ENCODE measurements around the gene VRK2. TPM values are rescaled to one million over a fixed set of nuclear protein-coding genes. Genes with fewer than 3 reads are reported as not detected.
"Not testable (repeated sequence)": the region's sequence is repeated elsewhere in the genome, so short reads cannot be mapped to it uniquely, and the experiment has no call there.

The VRK2 gene
- total RNA-seq, 1 donor from 2014 or later, result 20.7 TPM

DNA sequence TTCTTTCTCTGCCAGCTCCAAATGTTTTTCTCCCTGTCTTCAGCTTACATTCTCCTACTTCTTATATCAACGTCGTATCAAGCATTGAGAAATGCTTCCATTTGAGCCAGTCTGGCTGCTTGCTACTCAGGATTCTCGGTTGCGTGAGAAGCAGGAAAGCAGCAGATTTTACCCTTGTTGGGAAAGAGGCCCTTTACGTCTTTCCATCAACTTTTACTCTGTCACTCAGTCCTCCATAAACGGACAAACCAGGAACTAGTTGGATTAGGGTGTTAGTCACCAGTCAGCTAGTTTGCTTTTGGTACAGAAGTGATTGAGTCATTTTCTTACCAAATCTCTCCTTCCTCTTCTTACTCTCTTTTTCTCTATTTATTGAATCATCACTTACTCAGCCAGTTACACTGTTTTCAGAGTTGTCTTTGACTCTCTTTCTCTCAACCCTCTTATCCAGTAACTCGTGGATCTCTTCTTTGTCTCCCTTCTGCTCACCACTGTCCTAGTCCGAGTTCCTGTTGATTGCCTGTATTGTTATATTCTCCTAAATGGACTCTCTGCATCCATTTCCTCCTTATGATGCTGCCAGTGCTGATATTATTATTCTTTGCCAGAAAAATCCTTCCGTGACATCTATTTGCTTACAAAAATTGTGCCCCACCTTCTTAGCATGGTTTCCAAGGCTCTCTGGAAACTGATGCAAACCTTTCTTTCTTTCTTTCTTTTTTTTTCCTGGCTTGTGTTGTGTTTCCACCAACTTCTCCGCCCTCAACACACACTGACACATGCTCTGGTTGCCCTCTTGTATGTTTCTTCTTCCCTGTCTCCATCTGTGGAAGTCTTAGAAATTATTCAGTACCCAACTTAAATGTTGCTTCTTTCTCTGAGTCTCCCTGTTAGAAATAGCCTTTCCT is 61.5 kb downstream of the VRK2 start:
- intact Hi-C loops (cut with micrococcal nuclease), result no loop called here
- no peak for TF ChIP-seq CTCF (IDR thresholded peaks at IDR 0.05; ENCODE audit: borderline replicate concordance)
- H3K4me3 ChIP-seq, result no peak overlapping the region

GRCh38 chr2:58109481-58109880 is 62.9 kb downstream of the VRK2 start:
- intact Hi-C loops (cut with micrococcal nuclease), result no loop called here

More for the DNA sequence above, 61.5 kb downstream of the VRK2 start:
- H3K27ac ChIP-seq (replicated peaks), result no peak overlapping the region
- no peaks in the 10 kb centered on the region for H3K36me3 ChIP-seq
- no peak for DNase-seq
- no peaks in the 10 kb centered on the region for H3K9me3 ChIP-seq (replicated peaks)
- no peaks in the 10 kb centered on the region for H3K27me3 ChIP-seq (ENCODE audit: low read depth)
- peaks cover 10% of the 10 kb centered on the region for H3K4me1 ChIP-seq

GRCh38 chr2:58110765-58111164 is 64.2 kb downstream of the VRK2 start:
- Histone ChIP-seq H3K4me3 (no peak overlapping the region), H3K27me3 (ENCODE audit: low read depth) (no peaks in the 10 kb centered on the region), H3K27ac (replicated peaks) (no peak overlapping the region), H3K4me1 (peaks cover 10% of the 10 kb centered on the region), H3K36me3 (no peaks in the 10 kb centered on the region), H3K9me3 (replicated peaks) (no peaks in the 10 kb centered on the region)
- no peak for DNase-seq
- TF ChIP-seq CTCF (IDR thresholded peaks at IDR 0.05; ENCODE audit: borderline replicate concordance), result no peak
- intact Hi-C loops (cut with micrococcal nuclease), result no loop called here

More at GRCh38 chr2:58109481-58109880, 62.9 kb downstream of the VRK2 start:
- DNase-seq, result no peak
- Histone ChIP-seq H3K4me1 (peaks cover 10% of the 10 kb centered on the region), H3K27ac (replicated peaks) (no peak overlapping the region), H3K9me3 (replicated peaks) (no peaks in the 10 kb centered on the region), H3K36me3 (no peaks in the 10 kb centered on the region), H3K27me3 (ENCODE audit: low read depth) (no peaks in the 10 kb centered on the region), H3K4me3 (no peak overlapping the region)
- no peak for TF ChIP-seq CTCF (IDR thresholded peaks at IDR 0.05; ENCODE audit: borderline replicate concordance)

- H3K4me3 ChIP-seq; H3K27ac ChIP-seq (replicated peaks); DNase-seq; H3K9me3 ChIP-seq (replicated peaks); H3K27me3 ChIP-seq (ENCODE audit: low read depth); intact Hi-C loops (cut with micrococcal nuclease); H3K36me3 ChIP-seq; H3K4me1 ChIP-seq: not testable (repeated sequence)
These were observed 67.0 kb downstream of the VRK2 start for GRCh38 chr2:58113563-58113962.

DNA sequence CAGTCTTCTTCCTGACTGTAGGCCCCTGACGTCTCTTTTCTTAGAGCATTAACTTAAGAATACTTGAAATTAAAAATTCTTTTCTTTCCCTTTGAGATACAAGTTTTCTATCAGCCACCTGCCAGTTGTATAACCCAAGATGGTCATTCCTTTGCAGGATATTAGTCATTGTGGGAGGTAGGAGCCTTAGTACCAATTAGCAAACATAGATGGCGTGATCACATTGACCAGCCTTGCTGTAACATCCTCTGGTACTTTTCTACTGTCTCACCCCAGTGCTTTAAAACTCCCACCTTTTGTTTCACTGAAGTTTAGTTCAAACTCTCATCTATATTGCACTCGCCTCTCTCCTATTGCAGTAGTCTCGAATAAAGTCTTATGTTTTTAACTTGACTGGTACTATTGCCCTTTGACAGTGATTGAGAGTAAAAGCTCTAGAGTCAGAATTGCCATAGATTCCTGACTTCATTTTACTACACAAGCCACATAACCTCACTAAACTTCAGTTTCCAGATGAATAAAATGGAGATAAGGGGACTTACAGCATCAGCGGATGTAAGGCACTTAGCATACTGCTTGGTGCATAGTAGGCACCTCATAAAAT is 74.1 kb downstream of the VRK2 start:
- H3K4me3 ChIP-seq, result no peak overlapping the region
- H3K27ac ChIP-seq (replicated peaks), result no peak overlapping the region
- no peak for TF ChIP-seq CTCF (IDR thresholded peaks at IDR 0.05; ENCODE audit: borderline replicate concordance)
- H3K27me3 ChIP-seq (ENCODE audit: low read depth), result no peaks in the 10 kb centered on the region
- H3K4me1 ChIP-seq, result no peaks in the 10 kb centered on the region
- DNase-seq, result no peak
- peaks cover 4% of the 10 kb centered on the region for H3K9me3 ChIP-seq (replicated peaks)
- peaks cover 22% of the 10 kb centered on the region for H3K36me3 ChIP-seq
- intact Hi-C loops (cut with micrococcal nuclease), result no loop called here

DNA sequence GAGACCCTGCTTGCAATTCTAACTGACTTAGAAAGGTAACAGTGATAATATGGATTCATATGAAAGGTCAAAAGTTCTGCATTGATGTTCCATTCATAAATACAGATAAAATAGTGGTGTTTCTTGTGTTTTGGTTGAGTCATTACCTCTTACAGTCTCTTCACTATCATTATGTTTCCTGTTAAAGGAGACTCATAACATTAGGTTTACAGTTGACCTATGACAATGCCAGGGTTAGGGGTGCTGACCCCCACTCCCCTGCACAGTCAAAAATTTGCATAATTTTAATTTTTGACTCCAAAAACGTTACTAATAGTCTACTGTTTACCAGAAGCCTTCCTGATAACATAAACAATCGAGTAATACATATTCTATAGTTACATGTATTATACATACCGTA is 75.4 kb downstream of the VRK2 start:
- TF ChIP-seq CTCF (IDR thresholded peaks at IDR 0.05; ENCODE audit: borderline replicate concordance), result no peak
- no peak overlapping the region for H3K27ac ChIP-seq (replicated peaks)
- no peaks in the 10 kb centered on the region for H3K4me1 ChIP-seq
- H3K27me3 ChIP-seq (ENCODE audit: low read depth), result no peaks in the 10 kb centered on the region
- H3K4me3 ChIP-seq, result no peak overlapping the region
- DNase-seq, result no peak
- peaks cover 22% of the 10 kb centered on the region for H3K36me3 ChIP-seq
- H3K9me3 ChIP-seq (replicated peaks), result peaks cover 4% of the 10 kb centered on the region
- intact Hi-C loops (cut with micrococcal nuclease), result no loop called here

Data from left ventricle myocardium inferior (tissue), 1 donor.